Lung (tissue), 12 donors: Measurements from ENCODE around the gene SLC7A6. TPM values are rescaled to one million over a fixed set of nuclear protein-coding genes. Genes with fewer than 3 reads are reported as not detected.
A peak's percentile ranks its signal among the peaks of the same experiment; 100 is the strongest.

Experiments
- ATAC-seq: fragments of 200-7000 bp; cut with Tn5 transposase; one replicate; pipeline ENCODE4 v1.9.1; 2020; ENCODE audit warnings: moderate number of reproducible peaks; ENCODE audit not compliant: insufficient read depth, low FRiP score
- DNase-seq, 3 donors: peaks; one replicate each; pipeline ENCODE4 v3.0.0-alpha.2; 2013 to 2017
- H3K27ac ChIP-seq, 2 donors: one replicate each; pipeline ENCODE4 v1.5.1; 2013; ENCODE audit warnings: mild to moderate bottlenecking in 2 of 2, moderate library complexity in 2 of 2, control low read depth in 1 of 2, inconsistent platforms in 1 of 2, low read depth in 1 of 2, low read length in 1 of 2
- H3K27me3 ChIP-seq, 3 donors: one replicate each; pipeline ENCODE4 v1.5.1; 2013; ENCODE audit warnings: low read length in 2 of 3; ENCODE audit not compliant: control insufficient read depth in 3 of 3, insufficient read depth in 3 of 3
- H3K36me3 ChIP-seq, 4 donors: one replicate each; pipeline ENCODE4 v1.5.1; 2013; ENCODE audit warnings: low read length in 4 of 4, mild to moderate bottlenecking in 1 of 4, moderate library complexity in 1 of 4; ENCODE audit not compliant: control insufficient read depth in 4 of 4, insufficient read depth in 4 of 4
- H3K4me1 ChIP-seq, 5 donors: one replicate each; pipeline ENCODE4 v1.5.1; 2013; ENCODE audit warnings: low read length in 5 of 5, mild to moderate bottlenecking in 2 of 5, moderate library complexity in 1 of 5; ENCODE audit not compliant: control insufficient read depth in 5 of 5, insufficient read depth in 5 of 5
- H3K4me3 ChIP-seq: one replicate; pipeline ENCODE4 v1.5.1; 2013; ENCODE audit warnings: mild to moderate bottlenecking, control low read depth, moderate library complexity
- H3K9ac ChIP-seq, 2 donors: one replicate each; pipeline ENCODE4 v1.5.1; 2013; ENCODE audit warnings: low read length in 2 of 2, control low read depth in 1 of 2; ENCODE audit not compliant: insufficient read depth in 1 of 2
- H3K9me3 ChIP-seq, 4 donors: one replicate each; pipeline ENCODE4 v1.5.1; 2013; ENCODE audit warnings: low read length in 3 of 4, mild to moderate bottlenecking in 1 of 4, moderate library complexity in 1 of 4; ENCODE audit not compliant: control insufficient read depth in 4 of 4, insufficient read depth in 3 of 4
- WGBS, 2 donors: extraction: QIAGEN DNeasy Blood & Tissue Kit; methylation state at CpG; one replicate each; pipeline ENCODE4 v1.1.7; 2013; 5-methylcytosine and 5-hydroxymethylcytosine counted together
- polyA plus RNA-seq, 2 donors: library from polyadenylated mRNA; stranded (reverse); fragments of 200-250 nt; gene quantifications; one replicate each; pipeline ENCODE4 v1.2.1, GENCODE V29; 2013
- total RNA-seq, 2 donors: library from RNA; depleted of rRNA in 1 of 2; stranded (reverse); fragments of >200 nt in 1 of 2; gene quantifications; one replicate each; pipeline ENCODE4 v1.2.1, GENCODE V29; 2014 to 2021
- TF ChIP-seq, protein P1 (sequence below): IDR thresholded peaks from 2 replicates; pipeline ENCODE4 v1.5.1; 2012; ENCODE audit warnings: mild to moderate bottlenecking; ENCODE audit errors: control extremely low read depth, extremely low read depth
- donor health status: control.
- donor health status: control.
- donor health status: Bipolar disorder and iron deficiency.
- donor health status: healthy.
- donor health status: DM: yes; HTN: yes; CAD: no.

SLC7A6 gene
- total and polyA plus RNA-seq, 4 donors = 8.9 to 36.2 (median 20.0) TPM

GRCh38 chr16:68234188-68235107 is 29.9 kb upstream of the SLC7A6 start:
- peak overlapping the region; percentile 60 for H3K4me3 ChIP-seq
- WGBS, 2 donors = 47 to 60% methylated on average over 13 of the region's 13 CpGs
- DNase-seq (peak; percentile 77 to 88 (median 87)), ATAC-seq (peak; percentile 20)
- H3K4me1 ChIP-seq = peaks cover 4 to 28% (median 13%) of the 10 kb centered on the region in 5 donors
- TF ChIP-seq, protein P1, sequence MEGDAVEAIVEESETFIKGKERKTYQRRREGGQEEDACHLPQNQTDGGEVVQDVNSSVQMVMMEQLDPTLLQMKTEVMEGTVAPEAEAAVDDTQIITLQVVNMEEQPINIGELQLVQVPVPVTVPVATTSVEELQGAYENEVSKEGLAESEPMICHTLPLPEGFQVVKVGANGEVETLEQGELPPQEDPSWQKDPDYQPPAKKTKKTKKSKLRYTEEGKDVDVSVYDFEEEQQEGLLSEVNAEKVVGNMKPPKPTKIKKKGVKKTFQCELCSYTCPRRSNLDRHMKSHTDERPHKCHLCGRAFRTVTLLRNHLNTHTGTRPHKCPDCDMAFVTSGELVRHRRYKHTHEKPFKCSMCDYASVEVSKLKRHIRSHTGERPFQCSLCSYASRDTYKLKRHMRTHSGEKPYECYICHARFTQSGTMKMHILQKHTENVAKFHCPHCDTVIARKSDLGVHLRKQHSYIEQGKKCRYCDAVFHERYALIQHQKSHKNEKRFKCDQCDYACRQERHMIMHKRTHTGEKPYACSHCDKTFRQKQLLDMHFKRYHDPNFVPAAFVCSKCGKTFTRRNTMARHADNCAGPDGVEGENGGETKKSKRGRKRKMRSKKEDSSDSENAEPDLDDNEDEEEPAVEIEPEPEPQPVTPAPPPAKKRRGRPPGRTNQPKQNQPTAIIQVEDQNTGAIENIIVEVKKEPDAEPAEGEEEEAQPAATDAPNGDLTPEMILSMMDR = no peak
- H3K9me3 ChIP-seq = no peaks in the 10 kb centered on the region
- H3K27me3 ChIP-seq = peaks cover 0 to 16% (median 16%) of the 10 kb centered on the region in 3 donors
- H3K9ac ChIP-seq = no peak overlapping the region
- peaks cover 0 to 18% (median 2%) of the 10 kb centered on the region in 4 donors for H3K36me3 ChIP-seq
- peak overlapping the region in 1 of 2 donors; percentile 92 for H3K27ac ChIP-seq

GRCh38 chr16:68235108-68235886 is 29.0 kb upstream of the SLC7A6 start:
- ATAC-seq (no peak), DNase-seq (no peak)
- peaks cover 0 to 16% (median 16%) of the 10 kb centered on the region in 3 donors for H3K27me3 ChIP-seq
- peak overlapping the region; percentile 60 for H3K4me3 ChIP-seq
- H3K9ac ChIP-seq = no peak overlapping the region
- no peaks in the 10 kb centered on the region for H3K9me3 ChIP-seq
- WGBS, 2 donors = 53 to 59% methylated on average over 68 to 73 of the region's 73 CpGs
- TF ChIP-seq, protein P1 = no peak
- peaks cover 0 to 13% (median 2%) of the 10 kb centered on the region in 4 donors for H3K36me3 ChIP-seq
- H3K4me1 ChIP-seq = peaks cover 4 to 28% (median 15%) of the 10 kb centered on the region in 5 donors
- peak overlapping the region in 1 of 2 donors; percentile 92 for H3K27ac ChIP-seq

DNA sequence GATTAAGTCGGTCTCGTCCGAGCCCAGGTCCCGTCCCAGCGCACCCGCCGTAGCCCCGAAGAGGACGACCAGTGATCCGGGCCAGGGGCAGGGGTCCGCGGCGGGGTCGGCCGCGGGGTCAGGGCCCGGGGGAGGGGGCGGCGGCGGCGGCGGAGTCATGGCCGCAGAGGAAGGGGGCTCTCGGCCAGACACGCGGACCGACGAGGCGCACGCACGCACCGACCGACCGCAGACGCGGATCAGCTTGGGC is 28.5 kb upstream of the SLC7A6 start, which contains the start of gene ESRP2:
ESRP2 (minus strand) TSS at position 241 of the 250 bp plus-strand sequence; CDS start at position 159, 82 bp downstream.
- 3 to 6% methylated on average over 26 to 36 of the region's 36 CpGs for WGBS, 2 donors
- no peak for ATAC-seq
- peak within 1 kb of the TSS; percentile 77 to 96 for H3K27ac ChIP-seq
- TF ChIP-seq, protein P1 = no peak
- H3K4me3 ChIP-seq = peak within 1 kb of the TSS; percentile 60
- H3K27me3 ChIP-seq = peaks cover 0 to 16% (median 16%) of the 10 kb centered on the region in 3 donors
- no peaks in the 10 kb centered on the region for H3K9me3 ChIP-seq
- H3K36me3 ChIP-seq = peaks cover 0 to 10% (median 2%) of the 10 kb centered on the region in 4 donors
- no peak for DNase-seq
- peaks cover 4 to 28% (median 15%) of the 10 kb centered on the region in 5 donors for H3K4me1 ChIP-seq
- peak within 1 kb of the TSS; percentile 46 to 51 for H3K9ac ChIP-seq
